ENCODE data around the gene MYRFL.

- TF ChIP-seq POLR2A (IDR thresholded peaks at IDR 0.05; ENCODE audit: low read length), result no peak
- no peak for TF ChIP-seq GATA1 (IDR thresholded peaks at IDR 0.05; ENCODE audit: low read depth, low read length)
Observed at GRCh38 chr12:69901221-69901905, 76.3 kb downstream of the MYRFL start.
